GM12878 (cell line): Measurements from ENCODE around the gene ZNF408.

Experiments used
- ASH2L ChIP-seq: fragments of 300-600, 200-600 bp; sonication (generic); IDR thresholded peaks from 2 replicates; pipeline ENCODE4 v1.6.1; 2017; ENCODE audit warnings: low read depth, mild to moderate bottlenecking, borderline replicate concordance
- CBX5 ChIP-seq: sonication (generic); IDR thresholded peaks from 2 replicates; pipeline ENCODE4 v1.6.1; 2016; ENCODE audit warnings: low read depth, moderate library complexity, mild to moderate bottlenecking, inconsistent platforms
- CTCF ChIP-seq, 3 experiments: IDR thresholded peaks in 2 of 3; conservative IDR thresholded peaks in 1 of 3; 2 replicates each; pipeline ENCODE4 v1.5.1; 2011; ENCODE audit warnings: low read depth in 3 of 3, low read length in 3 of 3, mild to moderate bottlenecking in 3 of 3, control low read depth in 2 of 3, moderate library complexity in 2 of 3, inconsistent platforms in 1 of 3, mixed read lengths in 1 of 3; ENCODE audit not compliant: control insufficient read depth in 2 of 3, insufficient read depth in 1 of 3; ENCODE audit errors: extremely low read depth in 1 of 3
- EP300 ChIP-seq, 2 experiments: fragments of 150-350 bp in 1 of 2; IDR thresholded peaks; 2 replicates each; pipeline ENCODE4 v1.6.1; 2011 to 2012; ENCODE audit warnings: low read depth in 2 of 2, low read length in 2 of 2, borderline replicate concordance in 1 of 2, improper control_type of control experiment in 1 of 2, inconsistent platforms in 1 of 2; ENCODE audit not compliant: control insufficient read depth in 1 of 2
- EZH2 ChIP-seq: IDR thresholded peaks from 2 replicates; pipeline ENCODE4 v1.6.1; 2012; ENCODE audit warnings: low read depth, mild to moderate bottlenecking, control low read depth, inconsistent platforms, low read length, borderline replicate concordance; ENCODE audit not compliant: control insufficient read depth
- FOXK2 ChIP-seq: fragments of 450-650 bp; IDR thresholded peaks from 2 replicates; pipeline ENCODE4 v1.6.1; 2017; ENCODE audit warnings: mild to moderate bottlenecking, moderate library complexity
- LARP7 ChIP-seq: fragments of 450-650 bp; IDR thresholded peaks from 2 replicates; pipeline ENCODE4 v1.6.1; 2017; ENCODE audit warnings: mild to moderate bottlenecking
- MXI1 ChIP-seq: fragments of 150-350 bp; IDR thresholded peaks from 2 replicates; pipeline ENCODE4 v1.6.1; 2011; ENCODE audit warnings: low read depth, mild to moderate bottlenecking, inconsistent platforms, low read length, improper control_type of control experiment
- MYC ChIP-seq: IDR thresholded peaks from 2 replicates; pipeline ENCODE4 v1.6.1; 2011; ENCODE audit warnings: mild to moderate bottlenecking, low read length, moderate library complexity, inconsistent platforms; ENCODE audit not compliant: insufficient read depth, insufficient replicate concordance, insufficient read length, severe bottlenecking
- POLR2A ChIP-seq: IDR thresholded peaks from 2 replicates; pipeline ENCODE4 v1.6.1; 2011; ENCODE audit warnings: low read depth, mild to moderate bottlenecking, low read length
- RFX5 ChIP-seq: IDR thresholded peaks from 2 replicates; pipeline ENCODE4 v1.6.1; 2011; ENCODE audit warnings: low read depth, low read length, improper control_type of control experiment
- SMC3 ChIP-seq: IDR thresholded peaks from 2 replicates; pipeline ENCODE4 v1.6.1; 2011; ENCODE audit warnings: low read length, improper control_type of control experiment, borderline replicate concordance
- ZBTB4 ChIP-seq: fragments of 450-650 bp; formaldehyde crosslinking; IDR thresholded peaks from 2 replicates; pipeline ENCODE4 v1.4.0; 2022; ENCODE audit warnings: mild to moderate bottlenecking, moderate library complexity
- TF ChIP-seq, protein P1 (sequence below): IDR thresholded peaks from 2 replicates; pipeline ENCODE4 v1.6.1; 2011; ENCODE audit warnings: low read depth, low read length, improper control_type of control experiment, borderline replicate concordance

DNA sequence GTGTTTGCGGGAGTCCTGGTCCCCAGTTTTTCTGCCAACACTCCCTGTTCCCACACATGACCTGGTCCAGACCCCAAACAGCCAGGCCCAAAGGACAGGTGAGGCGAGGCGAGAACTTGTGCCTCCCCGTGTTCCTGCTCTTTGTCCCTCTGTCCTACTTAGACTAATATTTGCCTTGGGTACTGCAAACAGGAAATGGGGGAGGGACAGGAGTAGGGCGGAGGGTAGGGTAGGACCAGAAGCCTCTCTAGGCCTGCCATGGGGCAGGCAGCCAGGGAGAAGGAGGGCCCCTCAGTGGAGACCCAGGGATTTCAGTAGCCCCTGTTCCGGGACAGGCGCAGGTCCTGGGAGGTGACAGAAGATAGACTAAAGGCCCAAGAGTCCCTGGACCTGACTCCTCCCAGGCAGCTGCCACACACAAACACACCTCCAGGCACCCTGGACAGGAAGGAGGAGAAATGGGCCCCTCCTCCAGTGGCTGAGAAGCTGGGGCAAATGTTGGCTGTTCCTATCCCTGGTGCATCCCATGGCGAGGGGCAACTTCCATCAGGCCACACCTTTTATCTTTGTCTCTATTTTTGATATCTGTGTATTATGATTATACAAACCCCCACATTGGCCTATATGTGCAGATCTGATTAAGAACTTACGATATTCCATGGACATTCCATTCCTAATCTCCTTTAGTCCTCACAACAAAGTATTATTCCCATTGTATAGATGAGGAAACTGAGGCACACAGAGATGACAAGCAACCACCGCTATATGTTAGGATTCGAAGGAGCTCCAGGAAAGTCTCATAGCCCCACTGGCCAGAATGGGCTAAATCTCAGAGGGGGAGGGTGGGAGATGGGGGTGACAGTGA is 17.6 kb downstream of the ZNF408 start:
- TF ChIP-seq CTCF (IDR thresholded peaks at IDR 0.05 in 2 of 3, conservative IDR thresholded peaks at IDR 0.05 in 1 of 3; ENCODE audit: control insufficient read depth in 2 of 3, extremely low read depth in 1 of 3, insufficient read depth in 1 of 3, low read depth in 3 of 3, low read length in 3 of 3) (no peak), EP300 (IDR thresholded peaks at IDR 0.05; ENCODE audit: borderline replicate concordance in 1 of 2, control insufficient read depth in 1 of 2, low read depth in 2 of 2, low read length in 2 of 2) (no peak), ZBTB4 (CRISPR knock-in tag) (no peak), ASH2L (no peak), RFX5 (no peak), LARP7 (no peak), MXI1 (no peak), POLR2A (no peak), MYC (no peak), FOXK2 (no peak), EZH2 (no peak), SMC3 (no peak), CBX5 (no peak)
- TF ChIP-seq, protein P1, sequence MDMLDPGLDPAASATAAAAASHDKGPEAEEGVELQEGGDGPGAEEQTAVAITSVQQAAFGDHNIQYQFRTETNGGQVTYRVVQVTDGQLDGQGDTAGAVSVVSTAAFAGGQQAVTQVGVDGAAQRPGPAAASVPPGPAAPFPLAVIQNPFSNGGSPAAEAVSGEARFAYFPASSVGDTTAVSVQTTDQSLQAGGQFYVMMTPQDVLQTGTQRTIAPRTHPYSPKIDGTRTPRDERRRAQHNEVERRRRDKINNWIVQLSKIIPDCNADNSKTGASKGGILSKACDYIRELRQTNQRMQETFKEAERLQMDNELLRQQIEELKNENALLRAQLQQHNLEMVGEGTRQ = no peak
